GM10266 (cell line): ENCODE data around the gene USP1.
A peak's percentile ranks its signal among the peaks of the same experiment; 100 is the strongest.

ENCODE experiments used
- DNase-seq: peaks from one replicate; pipeline ENCODE4 v3.0.0; 2012; ENCODE audit errors: extremely low spot score
- CTCF ChIP-seq: IDR thresholded peaks from 2 replicates; pipeline ENCODE4 v1.5.1; 2012; ENCODE audit warnings: mild to moderate bottlenecking, low read depth; ENCODE audit not compliant: control insufficient read depth, insufficient read depth; ENCODE audit errors: missing control alignments

USP1 gene

GRCh38 chr1:62452951-62453350, 16.1 kb downstream of the USP1 start:
- no peak for DNase-seq
- TF ChIP-seq CTCF, result no peak

- no peak for TF ChIP-seq CTCF
- DNase-seq, result no peak
These were observed 21.1 kb downstream of the USP1 start for GRCh38 chr1:62457955-62458354.

GRCh38 chr1:62462370-62462769, 25.5 kb downstream of the USP1 start:
- no peak for TF ChIP-seq CTCF
- no peak for DNase-seq

- DNase-seq, result no peak
These were observed 30.2 kb downstream of the USP1 start for GRCh38 chr1:62467092-62467491.

GRCh38 chr1:62476525-62477219, 39.8 kb downstream of the USP1 start:
- no peak for DNase-seq
- no peak for TF ChIP-seq CTCF

More at GRCh38 chr1:62467092-62467491, 30.2 kb downstream of the USP1 start:
- TF ChIP-seq CTCF, result no peak

- no peak for TF ChIP-seq CTCF
- no peak for DNase-seq
These were observed 44.8 kb downstream of the USP1 start for GRCh38 chr1:62481681-62482080.

- DNase-seq, result peak; percentile 10
- no peak for TF ChIP-seq CTCF
These were observed 48.1 kb downstream of the USP1 start for GRCh38 chr1:62484824-62485468.
